Natural killer cell treated with Interleukin-12 subunit alpha and Interleukin-12 subunit beta and Interleukin-15 and Interleukin-18, amount 100 ng/mL, for 72 hours (primary cell): ENCODE results near the gene EXOC3L2. TPM values are rescaled to one million over a fixed set of nuclear protein-coding genes. Genes with fewer than 3 reads are reported as not detected.
A peak's percentile ranks its signal among the peaks of the same experiment; 100 is the strongest.
"Not testable (repeated sequence)": the region's sequence is repeated elsewhere in the genome, so short reads cannot be mapped to it uniquely, and the experiment has no call there.

Experiments used
- ATAC-seq, 2 donors: fragments of 150-1000 bp; cut with Tn5 transposase in 1 of 2; sonication (Bioruptor Pico), chemical (Tn5 transposase) in 1 of 2; 2 replicates each; pipeline ENCODE4 v1.10.0; 2021
- DNase-seq: peaks from one replicate; pipeline ENCODE4 v3.0.0; 2022; ENCODE audit warnings: low spot score
- H3K27ac Mint-ChIP-seq, 2 donors: 1 replicate in 1 of 2; 2 replicates in 1 of 2; pipeline ENCODE4 v1.8.0; 2022; ENCODE audit warnings: mixed read lengths in 2 of 2, mild to moderate bottlenecking in 1 of 2, moderate library complexity in 1 of 2
- H3K27me3 Mint-ChIP-seq, 2 donors: 1 replicate in 1 of 2; 2 replicates in 1 of 2; pipeline ENCODE4 v1.8.0; 2022; ENCODE audit warnings: mixed read lengths in 2 of 2
- H3K36me3 Mint-ChIP-seq: one replicate; pipeline ENCODE4 v1.8.0; 2022; ENCODE audit warnings: mixed read lengths
- H3K4me1 Mint-ChIP-seq, 2 donors: 1 replicate in 1 of 2; 2 replicates in 1 of 2; pipeline ENCODE4 v1.8.0; 2022; ENCODE audit warnings: low read depth in 2 of 2, mixed read lengths in 2 of 2, mild to moderate bottlenecking in 1 of 2
- H3K4me3 Mint-ChIP-seq: one replicate; pipeline ENCODE4 v1.8.0; 2022; ENCODE audit warnings: mixed read lengths
- H3K9me3 Mint-ChIP-seq: 2 replicates; pipeline ENCODE4 v1.8.0; 2022; ENCODE audit warnings: mixed read lengths
- total RNA-seq, 2 donors: library from RNA; stranded (reverse); gene quantifications; one replicate each; pipeline ENCODE4 v1.2.3, GENCODE V29; 2022

EXOC3L2 gene
- total RNA-seq, 2 donors from 2014 or later = not detected

DNA sequence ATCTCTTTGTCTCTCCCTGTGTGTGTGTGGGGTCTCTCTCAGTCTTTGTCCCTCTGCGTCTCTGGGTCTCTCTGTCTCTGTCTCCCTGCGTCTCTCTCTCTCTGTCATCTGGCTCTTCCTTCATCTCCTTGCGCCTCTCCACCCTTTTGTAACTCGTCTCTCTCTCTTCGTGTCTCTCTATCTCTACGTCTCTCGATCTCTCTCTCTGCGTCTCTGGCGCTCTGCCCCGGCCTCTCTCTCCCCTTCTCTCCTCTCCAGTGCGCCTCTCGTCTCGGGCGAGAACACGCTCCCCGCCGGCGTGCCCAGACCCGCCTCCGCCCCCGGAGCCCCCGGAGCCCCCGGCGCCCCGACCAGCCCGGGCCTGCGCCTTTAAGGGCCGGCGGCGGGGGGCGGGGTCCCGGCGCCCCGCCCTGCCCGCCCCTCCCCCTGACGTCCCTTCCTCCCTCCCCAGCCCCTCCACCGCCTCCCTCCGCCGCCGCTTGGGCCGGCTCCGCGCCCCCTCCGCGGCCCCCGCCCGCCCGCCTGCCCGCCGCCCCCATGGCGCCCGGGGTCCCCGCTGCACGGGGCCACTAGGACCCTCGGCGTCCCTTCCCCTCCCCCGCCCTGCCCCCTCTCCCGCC lies 5.7 kb upstream of the EXOC3L2 start, which contains the start of gene MARK4:
MARK4 (plus strand) TSS at position 440 of the 620 bp plus-strand sequence. CDS start 318 bp downstream, outside the sequence.
- H3K4me1 Mint-ChIP-seq = peaks cover 29 to 33% of the 10 kb centered on the region in 2 donors
- H3K27ac Mint-ChIP-seq = peak within 1 kb of the TSS; percentile 69 to 83
- peak; percentile 84 to 90 for ATAC-seq

DNA sequence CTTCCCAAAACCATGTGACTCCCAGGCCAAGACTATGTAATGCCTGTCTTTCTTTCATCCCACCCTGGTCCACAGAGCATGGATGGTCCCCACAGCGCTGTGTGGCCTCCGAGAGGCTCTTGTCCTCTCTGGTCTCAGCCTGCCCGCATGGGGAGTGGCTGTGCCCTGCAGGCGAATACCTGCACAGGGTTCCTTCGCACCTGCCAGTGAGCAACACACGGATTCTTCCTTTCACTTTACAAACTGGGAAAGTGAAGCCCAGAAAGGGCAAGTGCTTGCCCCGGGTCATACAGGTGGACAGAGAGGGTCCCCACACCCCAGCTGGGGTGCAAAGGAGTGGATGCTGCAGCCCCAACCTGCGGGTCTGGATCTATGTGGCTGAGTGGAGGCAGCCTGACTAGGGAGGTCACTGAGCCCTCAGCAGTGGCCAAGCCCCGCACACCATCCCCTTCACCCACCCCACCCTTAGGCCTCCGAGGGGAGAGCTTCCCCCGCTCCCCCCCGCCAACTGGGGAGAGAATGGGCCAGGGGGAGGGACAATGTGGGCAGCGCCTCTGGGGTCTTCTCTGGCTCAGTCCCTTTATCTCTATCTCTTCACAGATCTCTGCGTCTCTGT lies 5.1 kb upstream of the EXOC3L2 start:
- Mint-ChIP-seq H3K27me3 (no peaks in the 10 kb centered on the region), H3K36me3 (no peaks in the 10 kb centered on the region), H3K9me3 (no peaks in the 10 kb centered on the region), H3K27ac (peak overlapping the region; percentile 34 to 52), H3K4me3 (peak overlapping the region; percentile 88), H3K4me1 (peaks cover 29 to 33% of the 10 kb centered on the region in 2 donors)
- no peak for DNase-seq
- no peak for ATAC-seq

More for the DNA sequence above, 5.7 kb upstream of the EXOC3L2 start, which contains the start of gene MARK4:
- Mint-ChIP-seq H3K36me3 (no peaks in the 10 kb centered on the region), H3K27me3 (no peaks in the 10 kb centered on the region), H3K9me3 (no peaks in the 10 kb centered on the region), H3K4me3 (peak within 1 kb of the TSS; percentile 90)
- DNase-seq = no peak

DNA sequence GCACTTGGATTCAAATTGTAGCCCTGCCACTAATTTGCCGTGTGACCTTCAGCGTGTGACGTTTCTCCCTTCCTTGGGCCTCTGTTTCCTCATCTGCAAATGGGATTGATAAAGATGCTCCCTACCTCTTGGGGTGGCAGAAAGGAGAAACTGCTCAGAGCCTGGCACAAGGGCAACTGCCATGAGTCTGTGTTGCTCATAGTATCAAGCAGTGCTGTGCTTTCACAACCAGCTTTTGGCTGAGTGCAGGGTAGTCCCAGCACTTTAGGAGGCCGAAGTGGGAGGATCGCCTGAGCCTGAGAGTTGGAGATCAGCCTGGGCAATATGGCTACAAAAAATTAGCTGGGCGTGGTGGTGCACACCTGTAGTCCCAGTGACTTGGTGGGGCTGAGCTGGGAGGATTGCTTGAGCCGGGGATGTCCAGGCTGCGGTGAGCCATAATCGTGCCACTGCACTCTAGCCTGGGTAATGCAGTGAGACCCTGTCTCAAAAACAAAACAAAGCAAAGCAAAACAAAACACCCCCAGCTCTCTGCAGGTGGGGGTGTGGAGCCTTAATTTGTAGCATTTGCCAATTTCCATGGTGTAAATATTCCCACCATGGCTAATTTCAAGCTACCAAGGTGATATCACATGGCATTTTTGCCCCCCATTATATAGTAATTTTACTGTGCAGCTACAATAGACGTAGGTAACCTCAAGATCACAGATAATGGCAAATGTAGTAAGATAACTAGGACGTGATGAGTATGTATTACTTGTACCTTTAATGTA lies 4.2 kb upstream of the EXOC3L2 start:
- peaks cover 26 to 29% of the 10 kb centered on the region in 2 donors for H3K4me1 Mint-ChIP-seq
- no peaks in the 10 kb centered on the region for H3K36me3 Mint-ChIP-seq
- H3K27me3 Mint-ChIP-seq = peaks cover 3 to 7% of the 10 kb centered on the region in 2 donors
- no peak overlapping the region for H3K27ac Mint-ChIP-seq
- no peak for ATAC-seq
- no peak for DNase-seq
- H3K9me3 Mint-ChIP-seq = no peaks in the 10 kb centered on the region
- H3K4me3 Mint-ChIP-seq = no peak overlapping the region

GRCh38 chr19:45247136-45247535 lies 1.9 kb upstream of the EXOC3L2 start:
- DNase-seq (no peak), ATAC-seq (no peak)
- Mint-ChIP-seq H3K4me3 (no peak overlapping the region), H3K4me1 (peaks cover 6 to 9% of the 10 kb centered on the region in 2 donors), H3K27me3 (peaks cover 3 to 8% of the 10 kb centered on the region in 2 donors), H3K9me3 (no peaks in the 10 kb centered on the region), H3K36me3 (no peaks in the 10 kb centered on the region), H3K27ac (no peak overlapping the region)

GRCh38 chr19:45245826-45246225 lies 619 bp upstream of the EXOC3L2 start:
- no peak overlapping the region for H3K27ac Mint-ChIP-seq
- DNase-seq = no peak
- peaks cover 3 to 8% of the 10 kb centered on the region in 2 donors for H3K27me3 Mint-ChIP-seq
- no peaks in the 10 kb centered on the region for H3K9me3 Mint-ChIP-seq
- ATAC-seq = no peak
- H3K4me1 Mint-ChIP-seq = peaks cover 3 to 5% of the 10 kb centered on the region in 2 donors
- no peaks in the 10 kb centered on the region for H3K36me3 Mint-ChIP-seq
- no peak overlapping the region for H3K4me3 Mint-ChIP-seq

DNA sequence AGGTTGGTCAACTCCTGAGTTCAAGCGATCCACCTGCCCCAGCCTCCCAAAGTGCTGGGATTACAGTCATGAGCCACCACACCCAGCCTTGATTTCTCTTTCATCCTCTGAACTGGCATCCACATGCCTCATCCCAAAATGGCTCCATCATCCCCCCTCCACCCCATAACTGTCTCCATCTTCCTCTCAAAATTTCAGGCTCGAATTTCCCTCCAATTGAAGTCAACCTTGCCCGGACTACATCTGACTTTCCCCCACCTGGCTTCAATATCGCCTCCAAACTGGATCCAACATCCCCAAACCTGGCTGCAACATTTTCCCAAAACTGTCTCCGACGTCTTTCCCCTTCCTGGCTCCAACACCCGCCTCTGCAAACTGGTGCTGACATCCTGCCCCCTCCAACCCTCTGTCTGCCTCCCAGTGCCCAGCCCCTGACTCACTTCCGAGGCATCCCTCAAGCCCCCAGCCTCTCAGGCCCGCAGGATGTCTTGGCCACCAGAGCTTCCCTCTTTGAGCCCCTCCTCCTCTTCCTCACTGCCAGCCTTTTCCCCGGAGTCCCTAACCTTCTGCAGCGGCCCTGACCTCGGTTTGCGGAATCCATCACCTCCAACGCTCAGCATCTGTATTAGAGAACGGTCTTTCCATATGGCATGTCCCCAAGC lies 943 bp downstream of the EXOC3L2 start:
- H3K27me3 Mint-ChIP-seq = peaks cover 3 to 8% of the 10 kb centered on the region in 2 donors
- H3K4me3 Mint-ChIP-seq = no peak overlapping the region
- H3K36me3 Mint-ChIP-seq = no peaks in the 10 kb centered on the region
- ATAC-seq (no peak), DNase-seq (no peak)
- no peak overlapping the region for H3K27ac Mint-ChIP-seq
- no peaks in the 10 kb centered on the region for H3K9me3 Mint-ChIP-seq
- H3K4me1 Mint-ChIP-seq = no peaks in the 10 kb centered on the region

GRCh38 chr19:45243144-45243732 lies 2.0 kb downstream of the EXOC3L2 start:
- ATAC-seq = no peak
- Mint-ChIP-seq H3K36me3 (no peaks in the 10 kb centered on the region), H3K9me3 (no peaks in the 10 kb centered on the region), H3K4me1 (no peaks in the 10 kb centered on the region), H3K4me3 (no peak overlapping the region), H3K27me3 (peaks cover 3 to 8% of the 10 kb centered on the region in 2 donors), H3K27ac (no peak overlapping the region)
- DNase-seq = no peak

DNA sequence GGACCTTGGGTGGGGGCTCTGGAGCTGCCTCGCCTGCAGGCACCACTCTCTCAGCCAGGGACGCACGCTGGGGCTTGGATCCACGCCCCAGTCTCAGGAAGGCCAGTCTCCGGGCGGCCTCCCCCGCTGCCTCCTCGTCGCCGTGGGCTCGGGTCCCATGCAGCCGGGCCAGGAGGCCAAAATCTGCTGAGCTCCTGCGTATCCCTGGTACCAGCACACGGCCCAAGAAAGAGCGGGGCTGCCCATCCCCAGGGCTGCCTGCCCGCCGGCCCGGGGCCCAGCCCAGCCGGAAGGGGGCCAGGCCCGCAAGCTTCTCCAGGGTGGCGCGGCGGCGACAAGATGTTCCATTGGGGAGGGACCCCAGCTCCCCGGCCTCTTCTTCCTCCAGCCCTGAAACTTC lies 6.7 kb downstream of the EXOC3L2 start:
- ATAC-seq = no peak
- Mint-ChIP-seq H3K36me3 (no peaks in the 10 kb centered on the region), H3K4me3 (no peak overlapping the region)

GRCh38 chr19:45235485-45235884 lies 9.7 kb downstream of the EXOC3L2 start:
- H3K36me3 Mint-ChIP-seq = no peaks in the 10 kb centered on the region
- peaks cover 5 to 17% of the 10 kb centered on the region in 2 donors for H3K4me1 Mint-ChIP-seq
- H3K4me3 Mint-ChIP-seq = no peak overlapping the region
- no peaks in the 10 kb centered on the region for H3K9me3 Mint-ChIP-seq
- no peaks in the 10 kb centered on the region for H3K27me3 Mint-ChIP-seq
- DNase-seq (no peak), ATAC-seq (peak; percentile 22 to 41)
- peak overlapping the region; percentile 12 to 88 for H3K27ac Mint-ChIP-seq

More for the DNA sequence above, 6.7 kb downstream of the EXOC3L2 start:
- Mint-ChIP-seq H3K4me1 (peaks cover 5 to 15% of the 10 kb centered on the region in 2 donors), H3K9me3 (no peaks in the 10 kb centered on the region), H3K27me3 (no peaks in the 10 kb centered on the region), H3K27ac (no peak overlapping the region)
- DNase-seq = no peak

DNA sequence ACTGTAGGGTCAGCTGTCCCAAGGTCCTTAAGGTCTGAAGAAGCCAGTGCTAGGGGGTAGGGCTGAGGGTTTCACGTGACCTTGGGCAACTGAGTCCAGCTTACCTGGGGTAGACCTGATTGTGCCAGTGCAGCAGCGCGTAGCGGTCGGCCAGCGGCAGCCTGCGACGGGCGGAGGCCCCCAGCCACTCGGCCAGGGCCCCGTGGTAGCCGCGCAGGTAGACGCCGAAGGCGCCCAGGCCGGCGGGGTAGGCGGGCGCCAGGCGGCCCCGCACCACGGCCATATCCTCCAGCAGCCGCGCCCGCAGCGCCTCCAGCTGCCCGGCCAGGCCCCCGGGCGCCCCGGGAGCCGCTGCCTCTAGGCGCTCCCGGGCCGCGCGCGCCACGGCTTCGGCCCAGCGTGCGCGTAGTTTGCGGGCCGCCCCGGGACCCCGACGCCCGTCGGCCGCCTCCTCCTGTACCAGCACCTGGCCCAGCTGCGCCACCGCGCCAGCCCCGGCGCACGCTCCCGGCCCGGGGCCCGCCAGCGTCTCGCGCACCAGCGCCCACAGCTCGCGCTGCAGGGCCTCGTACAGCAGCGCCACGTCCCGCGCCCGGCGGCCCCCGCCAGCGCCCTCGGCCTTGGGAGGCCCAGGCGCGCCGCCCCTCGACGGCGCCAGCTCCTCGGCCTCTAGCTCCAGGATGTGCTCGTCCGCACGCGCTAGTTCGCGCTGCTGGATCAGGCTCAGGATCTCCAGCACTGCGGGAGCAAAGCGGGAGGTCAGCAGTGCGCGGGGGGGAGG lies 10.9 kb downstream of the EXOC3L2 start:
- H3K27ac Mint-ChIP-seq = peak overlapping the region in 1 of 2 donors; percentile 88
- H3K4me1 Mint-ChIP-seq = peaks cover 5 to 17% of the 10 kb centered on the region in 2 donors
- H3K27me3 Mint-ChIP-seq = no peaks in the 10 kb centered on the region
- DNase-seq = no peak
- no peaks in the 10 kb centered on the region for H3K36me3 Mint-ChIP-seq
- H3K4me3 Mint-ChIP-seq = peak overlapping the region; percentile 1
- peak in 1 of 2 donors; percentile 12 for ATAC-seq
- H3K9me3 Mint-ChIP-seq = no peaks in the 10 kb centered on the region

DNA sequence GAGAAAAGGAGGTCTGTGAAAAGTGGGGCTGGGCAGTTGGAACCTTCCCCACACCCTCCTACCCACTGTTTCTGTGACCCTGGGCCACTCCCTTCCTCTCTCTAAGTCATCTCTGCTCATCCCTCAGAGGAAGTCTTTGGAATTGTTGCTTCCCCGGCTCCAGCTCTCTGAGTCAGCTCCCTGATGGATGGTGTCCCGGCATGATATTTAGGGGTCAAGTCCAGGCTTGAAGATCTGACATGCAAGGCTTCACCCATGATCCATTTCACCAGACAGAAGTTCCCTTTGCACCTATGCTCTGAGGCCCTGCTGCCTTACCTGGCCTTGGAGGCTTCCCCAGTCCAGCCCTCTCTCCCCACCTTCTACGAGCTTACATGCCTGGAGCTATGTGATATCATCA lies 13.3 kb downstream of the EXOC3L2 start:
- Mint-ChIP-seq H3K4me3 (no peak overlapping the region), H3K36me3 (no peaks in the 10 kb centered on the region), H3K9me3 (no peaks in the 10 kb centered on the region), H3K4me1 (peaks cover 5 to 17% of the 10 kb centered on the region in 2 donors), H3K27me3 (no peaks in the 10 kb centered on the region), H3K27ac (no peak overlapping the region)
- DNase-seq (no peak), ATAC-seq (no peak)

DNA sequence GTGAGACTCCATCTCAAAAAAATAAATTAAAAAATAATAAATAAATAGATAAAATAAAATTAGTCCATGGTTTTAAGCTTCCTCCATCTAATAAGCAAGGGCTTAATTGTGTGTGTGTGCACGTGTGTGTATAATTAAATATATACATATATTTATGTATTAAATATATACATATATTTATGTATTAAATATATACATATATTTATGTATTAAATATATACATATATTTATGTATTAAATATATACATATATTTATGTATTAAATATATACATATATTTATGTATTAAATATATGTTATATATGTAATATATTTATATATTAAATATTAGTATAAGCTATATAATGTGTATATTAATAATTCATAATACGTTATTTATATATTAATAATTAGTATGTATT lies 16.2 kb downstream of the EXOC3L2 start:
- not testable (repeated sequence) for H3K9me3 Mint-ChIP-seq, DNase-seq, H3K27ac Mint-ChIP-seq, H3K36me3 Mint-ChIP-seq, H3K4me1 Mint-ChIP-seq, H3K27me3 Mint-ChIP-seq, H3K4me3 Mint-ChIP-seq, ATAC-seq

DNA sequence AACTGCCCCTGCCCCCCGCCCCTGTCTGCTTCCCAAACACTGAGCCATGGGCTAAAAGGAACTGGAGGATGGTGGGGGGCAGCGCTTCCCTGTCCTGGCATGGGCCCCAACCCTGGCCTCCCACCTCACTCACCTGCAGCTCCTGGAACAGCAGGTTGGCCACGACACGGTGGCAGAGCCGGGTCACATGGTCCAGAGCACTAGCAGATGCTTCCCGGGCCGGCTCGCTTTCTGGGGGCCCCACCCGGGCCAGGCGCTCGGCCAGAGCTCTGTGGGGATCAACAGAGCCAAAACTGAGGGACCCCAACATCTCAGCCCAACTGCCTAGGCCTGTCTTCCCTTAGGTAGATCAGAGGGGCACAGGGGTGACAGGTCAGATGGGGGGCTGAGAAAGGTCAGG lies 20.6 kb downstream of the EXOC3L2 start:
- Mint-ChIP-seq H3K27me3 (peaks cover 3 to 15% of the 10 kb centered on the region in 2 donors), H3K36me3 (no peaks in the 10 kb centered on the region), H3K27ac (no peak overlapping the region), H3K4me3 (no peak overlapping the region), H3K9me3 (no peaks in the 10 kb centered on the region), H3K4me1 (no peaks in the 10 kb centered on the region)
- ATAC-seq (no peak), DNase-seq (no peak)
